H1 (cell line): ENCODE measurements around the gene SECISBP2. TPM values are rescaled to one million over a fixed set of nuclear protein-coding genes. Genes with fewer than 3 reads are reported as not detected.

Experiments
- CTCF ChIA-PET: fragments of 300-600 bp; sonication (Branson Sonifier 250); formaldehyde crosslinking; loops from one replicate; lab custom pipeline; 2021; ENCODE audit not compliant: partially characterized antibody; lab: Charles Lee
- POLR2A ChIA-PET: fragments of 300-600 bp; sonication (Branson Sonifier 250); formaldehyde crosslinking; loops from one replicate; lab custom pipeline; 2021; ENCODE audit warnings: inconsistent platforms; ENCODE audit not compliant: partially characterized antibody; lab: Charles Lee
- DNase-seq, 2 experiments: peaks; one replicate each; pipeline versions ENCODE4 v3.0.0 to v3.0.0-alpha.2; 2010 to 2022; ENCODE audit warnings: low spot score in 2 of 2, low read depth in 1 of 2, mixed read lengths in 1 of 2
- FAIRE-seq: peaks from 2 replicates; lab custom pipeline; 2011; peaks lifted over from hg19 to GRCh38; lab: Jason Lieb, UNC
- H2AFZ ChIP-seq: 2 replicates; pipeline ENCODE4 v1.8.1; 2012; ENCODE audit warnings: low read length, inconsistent platforms
- H2AK5ac ChIP-seq: 2 replicates; pipeline ENCODE4 v1.6.1; 2013; ENCODE audit warnings: low read depth, low read length
- H2BK120ac ChIP-seq: replicated peaks from 2 replicates; pipeline ENCODE3; 2013; ENCODE audit warnings: low read depth, low read length, inconsistent platforms
- H2BK12ac ChIP-seq: 2 replicates; pipeline ENCODE4 v1.6.1; 2013; ENCODE audit warnings: low read depth, low read length
- H2BK15ac ChIP-seq: 2 replicates; pipeline ENCODE4 v1.6.1; 2013; ENCODE audit warnings: low read length
- H2BK20ac ChIP-seq: 2 replicates; pipeline ENCODE4 v1.6.1; 2013; ENCODE audit warnings: low read length
- H2BK5ac ChIP-seq: 2 replicates; pipeline ENCODE4 v1.6.1; 2013; ENCODE audit warnings: low read depth, low read length
- H3K14ac ChIP-seq: 2 replicates; pipeline ENCODE4 v1.6.1; 2013; ENCODE audit warnings: inconsistent platforms; ENCODE audit not compliant: insufficient read length
- H3K18ac ChIP-seq: 2 replicates; pipeline ENCODE4 v1.6.1; 2013; ENCODE audit warnings: low read length; ENCODE audit errors: extremely low read depth
- H3K23ac ChIP-seq: 2 replicates; pipeline ENCODE4 v1.6.1; 2013; ENCODE audit warnings: inconsistent platforms; ENCODE audit not compliant: insufficient read length
- H3K23me2 ChIP-seq: 2 replicates; pipeline ENCODE4 v1.6.1; 2013; ENCODE audit warnings: low read depth, low read length
- H3K27ac ChIP-seq: 2 replicates; pipeline ENCODE4 v1.6.1; 2011; ENCODE audit warnings: low read depth, low read length, inconsistent platforms
- H3K27me3 ChIP-seq, 4 experiments: replicated peaks in 1 of 4; 1 replicate in 1 of 4; 2 replicates in 3 of 4; pipeline versions ENCODE4 v1.6.1 to v1.8.1; 2011 to 2013; ENCODE audit warnings: low read length in 3 of 4, mild to moderate bottlenecking in 3 of 4, inconsistent platforms in 2 of 4, mixed read lengths in 2 of 4, moderate library complexity in 1 of 4; ENCODE audit not compliant: control insufficient read depth in 3 of 4, insufficient read depth in 3 of 4; ENCODE audit errors: extremely low read depth in 1 of 4
- H3K36me3 ChIP-seq, 4 experiments: 2 replicates each; pipeline versions ENCODE4 v1.6.1 to v1.8.1; 2011 to 2013; ENCODE audit warnings: mild to moderate bottlenecking in 4 of 4, low read length in 3 of 4, moderate library complexity in 2 of 4, control low read depth in 1 of 4, inconsistent platforms in 1 of 4; ENCODE audit not compliant: insufficient read depth in 4 of 4, control insufficient read depth in 2 of 4
- H3K4ac ChIP-seq: replicated peaks from 2 replicates; pipeline ENCODE3; 2013; ENCODE audit warnings: low read length, low read depth, mixed read lengths, inconsistent platforms; ENCODE audit not compliant: insufficient read length
- H3K4me1 ChIP-seq, 4 experiments: replicated peaks in 1 of 4; 1 replicate in 1 of 4; 2 replicates in 3 of 4; pipeline versions ENCODE4 v1.6.1 to v1.8.1; 2011 to 2013; ENCODE audit warnings: low read length in 3 of 4, inconsistent platforms in 2 of 4, mixed read lengths in 1 of 4; ENCODE audit not compliant: insufficient read depth in 4 of 4, control insufficient read depth in 3 of 4
- H3K4me2 ChIP-seq, 2 experiments: 2 replicates each; pipeline versions ENCODE4 v1.6.1 to v1.8.1; 2011 to 2013; ENCODE audit warnings: low read depth in 2 of 2, low read length in 2 of 2, control low read depth in 1 of 2, inconsistent platforms in 1 of 2, mild to moderate bottlenecking in 1 of 2; ENCODE audit not compliant: insufficient read depth in 1 of 2
- H3K4me3 ChIP-seq, 4 experiments: fragments of 200-600, 300-600 bp in 1 of 4; sonication (generic), shearing (Covaris generic), sonication (Bioruptor Twin) in 1 of 4; 2 replicates each; pipeline versions ENCODE4 v1.5.1 to v1.8.1; 2011 to 2016; ENCODE audit warnings: low read length in 4 of 4, low read depth in 3 of 4, control low read depth in 2 of 4, inconsistent platforms in 2 of 4, mild to moderate bottlenecking in 2 of 4, mixed read lengths in 1 of 4, moderate library complexity in 1 of 4; ENCODE audit not compliant: insufficient read depth in 2 of 4; ENCODE audit errors: extremely low read depth in 1 of 4
- H3K56ac ChIP-seq: replicated peaks from 2 replicates; pipeline ENCODE3; 2013; ENCODE audit warnings: low read depth, mild to moderate bottlenecking, mixed read lengths, low read length, inconsistent platforms; ENCODE audit not compliant: insufficient read length
- H3K79me1 ChIP-seq: 2 replicates; pipeline ENCODE4 v1.6.1; 2013; ENCODE audit warnings: low read depth, low read length, control low read depth
- H3K79me2 ChIP-seq, 2 experiments: 2 replicates each; pipeline versions ENCODE4 v1.6.1 to v1.8.1; 2012 to 2013; ENCODE audit warnings: low read length in 2 of 2, mild to moderate bottlenecking in 2 of 2, inconsistent platforms in 1 of 2; ENCODE audit not compliant: insufficient read depth in 2 of 2, control insufficient read depth in 1 of 2
- H3K9ac ChIP-seq, 4 experiments: replicated peaks in 1 of 4; 1 replicate in 1 of 4; 2 replicates in 3 of 4; pipeline versions ENCODE4 v1.6.1 to v1.8.1; 2011 to 2013; ENCODE audit warnings: low read depth in 3 of 4, low read length in 3 of 4, control low read depth in 2 of 4, mild to moderate bottlenecking in 2 of 4, moderate library complexity in 2 of 4, inconsistent platforms in 1 of 4; ENCODE audit errors: extremely low read depth in 1 of 4
- H3K9me3 ChIP-seq, 2 experiments: 2 replicates each; pipeline versions ENCODE4 v1.6.1 to v1.8.1; 2012 to 2013; ENCODE audit warnings: mild to moderate bottlenecking in 2 of 2, moderate library complexity in 2 of 2, control low read depth in 1 of 2, inconsistent platforms in 1 of 2, low read depth in 1 of 2, low read length in 1 of 2, mixed read lengths in 1 of 2; ENCODE audit not compliant: insufficient read depth in 2 of 2
- H4K20me1 ChIP-seq, 2 experiments: replicated peaks in 1 of 2; 2 replicates each; pipeline versions ENCODE3 to v1.8.1; 2011 to 2013; ENCODE audit warnings: inconsistent platforms in 2 of 2, low read length in 2 of 2, mild to moderate bottlenecking in 1 of 2; ENCODE audit not compliant: insufficient read depth in 2 of 2, control insufficient read depth in 1 of 2
- H4K5ac ChIP-seq: 2 replicates; pipeline ENCODE4 v1.6.1; 2013; ENCODE audit warnings: low read length, low read depth, mixed read lengths, inconsistent platforms; ENCODE audit not compliant: insufficient read length
- H4K8ac ChIP-seq: 2 replicates; pipeline ENCODE4 v1.8.0; 2013; ENCODE audit warnings: mild to moderate bottlenecking, moderate library complexity, low read length, inconsistent platforms; ENCODE audit not compliant: insufficient read depth; ENCODE audit errors: extremely low read depth
- H4K91ac ChIP-seq: replicated peaks from 2 replicates; pipeline ENCODE3; 2013; ENCODE audit warnings: low read length, mixed read lengths, inconsistent platforms; ENCODE audit not compliant: insufficient read length
- ATF2 ChIP-seq: IDR thresholded peaks from 2 replicates; pipeline ENCODE4 v1.6.1; 2012; ENCODE audit warnings: low read length, inconsistent platforms
- CREB1 ChIP-seq: IDR thresholded peaks from 2 replicates; pipeline ENCODE4 v1.6.1; 2012; ENCODE audit warnings: inconsistent platforms
- CTBP2 ChIP-seq: IDR thresholded peaks from 2 replicates; pipeline ENCODE4 v1.7.0; 2011; ENCODE audit warnings: borderline replicate concordance, mild to moderate bottlenecking, moderate library complexity, mixed read lengths, low read length; ENCODE audit not compliant: insufficient read depth, insufficient read length
- HDAC6 ChIP-seq: IDR thresholded peaks from one replicate; pipeline ENCODE4 v1.7.1; 2012; ENCODE audit warnings: low read depth, mild to moderate bottlenecking, inconsistent platforms, low read length, moderate library complexity
- NANOG ChIP-seq: IDR thresholded peaks from 2 replicates; pipeline ENCODE4 v1.6.1; 2011; ENCODE audit warnings: low read length, low read depth, mild to moderate bottlenecking, inconsistent platforms; ENCODE audit not compliant: insufficient read depth, poor library complexity, severe bottlenecking
- POLR2AphosphoS5 ChIP-seq: IDR thresholded peaks from 2 replicates; pipeline ENCODE4 v1.6.1; 2011; ENCODE audit warnings: low read depth, low read length
- RBBP5 ChIP-seq: IDR thresholded peaks from 2 replicates; pipeline ENCODE4 v1.7.1; 2012; ENCODE audit warnings: low read depth, mild to moderate bottlenecking, inconsistent platforms, low read length, moderate library complexity, borderline replicate concordance
- RFX5 ChIP-seq: IDR thresholded peaks from 2 replicates; pipeline ENCODE4 v1.6.1; 2011; ENCODE audit warnings: low read depth, low read length, improper control_type of control experiment, borderline replicate concordance
- SIX5 ChIP-seq: IDR thresholded peaks from 2 replicates; pipeline ENCODE4 v1.6.1; 2011; ENCODE audit warnings: mild to moderate bottlenecking, low read depth, low read length
- WGBS, 2 experiments: shearing (Covaris generic) in 1 of 2; methylation state at CpG; one replicate each; pipeline versions ENCODE4 v1.1.6 to v1.1.7; 2013 to 2015; ENCODE audit warnings: low lambda C conversion rate in 2 of 2, mixed read lengths in 2 of 2, inconsistent platforms in 1 of 2, low coverage in 1 of 2, missing lambda C conversion rate in 1 of 2; ENCODE audit not compliant: insufficient replicate concordance in 2 of 2, insufficient coverage in 1 of 2, insufficient read length in 1 of 2; ENCODE audit errors: extremely low coverage in 1 of 2, missing lambda C conversion rate in 1 of 2; 5-methylcytosine and 5-hydroxymethylcytosine counted together
- polyA plus RNA-seq, 7 experiments: library from polyadenylated mRNA; depleted of rRNA in 3 of 7; stranded (reverse) in 5 of 7; unstranded in 2 of 7; fragments of >200 nt in 5 of 7; fragments of 200-250 nt in 2 of 7; gene quantifications; 1 replicate in 5 of 7; 2 replicates in 1 of 7; 4 replicates in 1 of 7; pipeline versions ENCODE4 v1.2.1 to v1.2.3, GENCODE V29; 2011 to 2013; ENCODE audit warnings: missing spikeins in 2 of 7, mixed read lengths in 2 of 7
- total RNA-seq: library from RNA; stranded (reverse); fragmentation: NEBNext Ultra II Directional; extraction: Animal tissue kit (Norgen Biotek cat#: 25700); gene quantifications from 2 replicates; pipeline ENCODE4 v1.2.1, GENCODE V29; 2021
- TF ChIP-seq, protein P1 (sequence below): IDR thresholded peaks from 2 replicates; pipeline ENCODE4 v1.6.1; 2011; ENCODE audit warnings: low read length, improper control_type of control experiment

The SECISBP2 gene
- total and polyA plus RNA-seq, 2 of the 8 experiments (the other 6 are each of a cell fraction or from before 2014, with no cell fraction given): 39.0 to 61.7 TPM

- Histone ChIP-seq H3K4ac (no peak overlapping the region), H2BK120ac (no peak overlapping the region), H3K14ac (no peak overlapping the region), H4K8ac (no peak overlapping the region), H2AFZ (no peak overlapping the region), H3K79me1 (no peaks in the 10 kb centered on the region), H3K23me2 (no peaks in the 10 kb centered on the region), H4K5ac (no peak overlapping the region), H3K4me3 (no peak overlapping the region), H4K91ac (no peak overlapping the region), H2BK12ac (no peak overlapping the region), H2BK20ac (no peak overlapping the region), H3K27ac (no peak overlapping the region), H3K79me2 (no peaks in the 10 kb centered on the region), H3K27me3 (no peaks in the 10 kb centered on the region), H3K4me1 (no peaks in the 10 kb centered on the region), H2AK5ac (no peak overlapping the region), H3K18ac (no peak overlapping the region), H3K36me3 (peaks cover 34 to 59% (median 51%) of the 10 kb centered on the region in 4 experiments), H3K56ac (no peak overlapping the region), H3K9me3 (no peaks in the 10 kb centered on the region), H3K9ac (no peak overlapping the region), H2BK5ac (no peak overlapping the region), H3K23ac (no peak overlapping the region), H2BK15ac (no peak overlapping the region), H3K4me2 (no peak overlapping the region), H4K20me1 (peaks cover 0 to 2% of the 10 kb centered on the region in 2 experiments)
- WGBS, 2 experiments: 91% methylated on average over 6 of the region's 6 CpGs; no CpG with 5 or more reads in 1 of the 2 experiments
- POLR2A ChIA-PET: no interaction called here
- CTCF ChIA-PET: interaction anchor here (0.7 to 1.9 kb wide), 3 partner anchors 13 to 187 kb away, joined by 3 to 8 read pairs (median 3); no protein-coding TSS in a partner anchor
- TF ChIP-seq POLR2AphosphoS5: no peak
- TF ChIP-seq CREB1: no peak
- TF ChIP-seq NANOG: no peak
- TF ChIP-seq, protein P1, sequence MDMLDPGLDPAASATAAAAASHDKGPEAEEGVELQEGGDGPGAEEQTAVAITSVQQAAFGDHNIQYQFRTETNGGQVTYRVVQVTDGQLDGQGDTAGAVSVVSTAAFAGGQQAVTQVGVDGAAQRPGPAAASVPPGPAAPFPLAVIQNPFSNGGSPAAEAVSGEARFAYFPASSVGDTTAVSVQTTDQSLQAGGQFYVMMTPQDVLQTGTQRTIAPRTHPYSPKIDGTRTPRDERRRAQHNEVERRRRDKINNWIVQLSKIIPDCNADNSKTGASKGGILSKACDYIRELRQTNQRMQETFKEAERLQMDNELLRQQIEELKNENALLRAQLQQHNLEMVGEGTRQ: no peak
- TF ChIP-seq HDAC6: no peak
- no peak for TF ChIP-seq ATF2
- TF ChIP-seq SIX5: no peak
- TF ChIP-seq RBBP5: no peak
- no peak for TF ChIP-seq CTBP2
- TF ChIP-seq RFX5: no peak
- DNase-seq (no peak), FAIRE-seq (no peak)
Measured at GRCh38 chr9:89361031-89361430, 42.7 kb downstream of the SECISBP2 start.
